H9 (cell line): ENCODE measurements around the gene TBCC. TPM values are rescaled to one million over a fixed set of nuclear protein-coding genes. Genes with fewer than 3 reads are reported as not detected.

Experiments
- DNase-seq: peaks from one replicate; pipeline ENCODE4 v3.0.0-alpha.2; 2017
- H2AFZ ChIP-seq: one replicate; pipeline ENCODE4 v1.6.1; 2013; ENCODE audit warnings: mild to moderate bottlenecking, low read length, control low read depth, moderate library complexity
- H2AK5ac ChIP-seq: 2 replicates; pipeline ENCODE4 v1.6.1; 2013; ENCODE audit warnings: low read length, control low read depth, mixed read lengths; ENCODE audit not compliant: insufficient read length
- H2BK120ac ChIP-seq: one replicate; pipeline ENCODE4 v1.6.1; 2013; ENCODE audit warnings: low read depth, mild to moderate bottlenecking, low read length, control low read depth, inconsistent platforms; ENCODE audit not compliant: poor library complexity, severe bottlenecking
- H2BK12ac ChIP-seq: 2 replicates; pipeline ENCODE4 v1.6.1; 2013; ENCODE audit warnings: low read length, control low read depth, mixed read lengths, low read depth; ENCODE audit not compliant: insufficient read length
- H2BK15ac ChIP-seq: 2 replicates; pipeline ENCODE4 v1.6.1; 2013; ENCODE audit warnings: low read depth, low read length, control low read depth
- H2BK20ac ChIP-seq: one replicate; pipeline ENCODE4 v1.6.1; 2013; ENCODE audit warnings: low read depth, mild to moderate bottlenecking, low read length, control low read depth, inconsistent platforms; ENCODE audit not compliant: poor library complexity, severe bottlenecking
- H2BK5ac ChIP-seq: 2 replicates; pipeline ENCODE4 v1.6.1; 2013; ENCODE audit warnings: low read length, control low read depth, mixed read lengths; ENCODE audit not compliant: insufficient read length
- H3K14ac ChIP-seq: 2 replicates; pipeline ENCODE4 v1.6.1; 2013; ENCODE audit warnings: low read length, control low read depth; ENCODE audit not compliant: insufficient read depth
- H3K18ac ChIP-seq: 2 replicates; pipeline ENCODE4 v1.6.1; 2013; ENCODE audit warnings: low read depth, mild to moderate bottlenecking, mixed read lengths, low read length, control low read depth; ENCODE audit not compliant: insufficient read length
- H3K23ac ChIP-seq: 2 replicates; pipeline ENCODE4 v1.6.1; 2013; ENCODE audit warnings: low read length, control low read depth, mixed read lengths, low read depth; ENCODE audit not compliant: insufficient read length
- H3K23me2 ChIP-seq: 2 replicates; pipeline ENCODE4 v1.6.1; 2013; ENCODE audit warnings: low read depth, mild to moderate bottlenecking, mixed read lengths, low read length, control low read depth; ENCODE audit not compliant: insufficient read length, poor library complexity, severe bottlenecking
- H3K27ac ChIP-seq: 2 replicates; pipeline ENCODE4 v1.5.1; 2013; ENCODE audit warnings: low read length, control low read depth, mixed read lengths, low read depth; ENCODE audit not compliant: insufficient read length
- H3K27me3 ChIP-seq: 2 replicates; pipeline ENCODE4 v1.6.1; 2013; ENCODE audit warnings: low read length, control low read depth, inconsistent platforms; ENCODE audit not compliant: insufficient read depth
- H3K4ac ChIP-seq: 2 replicates; pipeline ENCODE4 v1.6.1; 2013; ENCODE audit warnings: low read depth, mild to moderate bottlenecking, control low read depth, inconsistent platforms, low read length, moderate library complexity
- H3K4me1 ChIP-seq: 2 replicates; pipeline ENCODE4 v1.6.1; 2013; ENCODE audit warnings: low read length, control low read depth, inconsistent platforms; ENCODE audit not compliant: insufficient read depth
- H3K4me2 ChIP-seq: 2 replicates; pipeline ENCODE4 v1.6.1; 2013; ENCODE audit warnings: low read length, control low read depth, mixed read lengths; ENCODE audit not compliant: insufficient read length, insufficient read depth
- H3K56ac ChIP-seq: 2 replicates; pipeline ENCODE4 v1.6.1; 2013; ENCODE audit warnings: low read depth, mild to moderate bottlenecking, mixed read lengths, low read length, control low read depth; ENCODE audit not compliant: insufficient read length
- H3K79me1 ChIP-seq: 2 replicates; pipeline ENCODE4 v1.6.1; 2013; ENCODE audit warnings: low read depth, mild to moderate bottlenecking, moderate library complexity, low read length, control low read depth, inconsistent platforms; ENCODE audit not compliant: insufficient read depth, poor library complexity, severe bottlenecking
- H3K79me2 ChIP-seq: 2 replicates; pipeline ENCODE4 v1.6.1; 2013; ENCODE audit warnings: low read length, control low read depth, inconsistent platforms; ENCODE audit not compliant: insufficient read depth
- H3K9ac ChIP-seq: 2 replicates; pipeline ENCODE4 v1.6.1; 2013; ENCODE audit warnings: low read length, control low read depth, mixed read lengths; ENCODE audit not compliant: insufficient read length; ENCODE audit errors: extremely low read depth
- H3K9me3 ChIP-seq: one replicate; pipeline ENCODE4 v1.6.1; 2013; ENCODE audit warnings: low read depth, low read length, inconsistent platforms; ENCODE audit not compliant: control insufficient read depth
- H3T11ph ChIP-seq: one replicate; pipeline ENCODE4 v1.6.1; 2013; ENCODE audit warnings: mild to moderate bottlenecking, low read length, control low read depth, inconsistent platforms
- H4K20me1 ChIP-seq: one replicate; pipeline ENCODE4 v1.6.1; 2013; ENCODE audit not compliant: control insufficient read depth, insufficient read length, insufficient read depth
- H4K5ac ChIP-seq: 2 replicates; pipeline ENCODE4 v1.6.1; 2013; ENCODE audit warnings: low read depth, mild to moderate bottlenecking, mixed read lengths, low read length, control low read depth; ENCODE audit not compliant: insufficient read length
- H4K8ac ChIP-seq: replicated peaks from 2 replicates; pipeline ENCODE4 v1.6.1; 2013; ENCODE audit warnings: low read length, control low read depth, mixed read lengths, low read depth; ENCODE audit not compliant: insufficient read length
- H4K91ac ChIP-seq: 2 replicates; pipeline ENCODE4 v1.6.1; 2013; ENCODE audit warnings: low read depth, mild to moderate bottlenecking, moderate library complexity, mixed read lengths, low read length, control low read depth; ENCODE audit not compliant: insufficient read length
- H3K27ac Mint-ChIP-seq, 3 experiments: 2 replicates in 2 of 3; 3 replicates in 1 of 3; pipeline ENCODE4 v1.8.0; 2020 to 2021; ENCODE audit warnings: mixed read lengths in 3 of 3, mild to moderate bottlenecking in 1 of 3, moderate library complexity in 1 of 3
- H3K27me3 Mint-ChIP-seq: 2 replicates; pipeline ENCODE4 v1.8.0; 2021; ENCODE audit warnings: low read depth, mild to moderate bottlenecking, moderate library complexity, mixed read lengths
- H3K36me3 Mint-ChIP-seq, 3 experiments: 2 replicates in 2 of 3; 3 replicates in 1 of 3; pipeline ENCODE4 v1.8.0; 2020 to 2021; ENCODE audit warnings: low read depth in 3 of 3, mixed read lengths in 3 of 3; ENCODE audit not compliant: insufficient read depth in 1 of 3
- H3K4me1 Mint-ChIP-seq, 2 experiments: 2 replicates each; pipeline ENCODE4 v1.8.0; 2020; ENCODE audit warnings: mixed read lengths in 2 of 2
- H3K4me3 Mint-ChIP-seq, 2 experiments: 2 replicates in 1 of 2; 3 replicates in 1 of 2; pipeline ENCODE4 v1.8.0; 2020 to 2021; ENCODE audit warnings: mild to moderate bottlenecking in 2 of 2, mixed read lengths in 2 of 2, moderate library complexity in 1 of 2
- H3K9me3 Mint-ChIP-seq, 2 experiments: 2 replicates in 1 of 2; 3 replicates in 1 of 2; pipeline ENCODE4 v1.8.0; 2020; ENCODE audit warnings: mild to moderate bottlenecking in 2 of 2, mixed read lengths in 2 of 2, moderate library complexity in 1 of 2
- whole genome bisulfite sequencing: extraction: QIAGEN DNeasy Blood & Tissue Kit; methylation state at CpG from one replicate; pipeline ENCODE4 v1.1.7; 2013; ENCODE audit warnings: missing lambda C conversion rate, low lambda C conversion rate, mixed read lengths; ENCODE audit not compliant: insufficient read length; ENCODE audit errors: extremely low coverage; 5-methylcytosine and 5-hydroxymethylcytosine counted together
- total RNA-seq: library from RNA; stranded (reverse); gene quantifications from 2 replicates; pipeline ENCODE4 v1.2.1, GENCODE V29; 2021
- TF ChIP-seq, protein P1 (sequence below): fragments of 200-600 bp; sonication (generic); conservative IDR thresholded peaks from 3 replicates; pipeline ENCODE4 v1.8.0; 2021; ENCODE audit warnings: antibody characterized with exemption, mild to moderate bottlenecking

TBCC gene
- total RNA-seq, 1 experiment from 2014 or later = 25.6 TPM

DNA sequence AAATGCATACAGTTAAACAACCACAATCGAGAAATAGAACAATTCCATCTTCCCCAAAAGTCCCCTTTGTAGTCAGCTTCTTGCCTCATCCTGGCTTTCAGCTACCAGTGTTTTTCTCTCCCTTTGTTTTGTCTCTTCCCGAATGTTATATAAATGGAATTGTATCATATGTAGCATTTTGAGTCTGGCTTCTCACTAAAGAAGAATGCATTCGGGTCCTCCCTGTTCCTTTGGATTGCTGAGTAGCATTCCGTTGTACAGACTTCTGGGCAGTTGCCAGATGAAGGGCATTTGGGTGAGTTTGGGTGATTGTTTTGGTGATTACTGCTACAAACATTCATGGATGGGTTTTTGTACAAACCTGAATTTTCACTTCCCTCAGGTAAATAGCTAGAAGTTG, 51.3 kb downstream of the TBCC start:
- Mint-ChIP-seq H3K27ac (no peak overlapping the region), H3K9me3 (no peaks in the 10 kb centered on the region), H3K36me3 (peaks cover 9 to 37% (median 20%) of the 10 kb centered on the region in 3 experiments; a peak in 6 of 7 replicates), H3K4me3 (no peak overlapping the region), H3K4me1 (no peaks in the 10 kb centered on the region; a peak in 1 of 4 replicates), H3K27me3 (no peaks in the 10 kb centered on the region)
- H3K27ac ChIP-seq = no peak overlapping the region
- no peak overlapping the region for H3K23ac ChIP-seq
- no peaks in the 10 kb centered on the region for H3K79me1 ChIP-seq
- H3K18ac ChIP-seq = no peak overlapping the region
- H3K79me2 ChIP-seq = no peaks in the 10 kb centered on the region
- no peak overlapping the region for H2BK12ac ChIP-seq
- no peak overlapping the region for H3K4me2 ChIP-seq
- H3K9me3 ChIP-seq = no peaks in the 10 kb centered on the region
- no peak for DNase-seq
- no peaks in the 10 kb centered on the region for H4K20me1 ChIP-seq
- no peak overlapping the region for H4K91ac ChIP-seq
- no peaks in the 10 kb centered on the region for H3K4me1 ChIP-seq
- H3K9ac ChIP-seq = no peak overlapping the region
- H2BK120ac ChIP-seq = no peak overlapping the region
- H3K4ac ChIP-seq = no peak overlapping the region
- H4K5ac ChIP-seq = no peak overlapping the region
- no peak overlapping the region for H2BK5ac ChIP-seq
- H3K56ac ChIP-seq = no peak overlapping the region
- no peak overlapping the region for H3K14ac ChIP-seq
- no peaks in the 10 kb centered on the region for H3K23me2 ChIP-seq
- TF ChIP-seq, protein P1, sequence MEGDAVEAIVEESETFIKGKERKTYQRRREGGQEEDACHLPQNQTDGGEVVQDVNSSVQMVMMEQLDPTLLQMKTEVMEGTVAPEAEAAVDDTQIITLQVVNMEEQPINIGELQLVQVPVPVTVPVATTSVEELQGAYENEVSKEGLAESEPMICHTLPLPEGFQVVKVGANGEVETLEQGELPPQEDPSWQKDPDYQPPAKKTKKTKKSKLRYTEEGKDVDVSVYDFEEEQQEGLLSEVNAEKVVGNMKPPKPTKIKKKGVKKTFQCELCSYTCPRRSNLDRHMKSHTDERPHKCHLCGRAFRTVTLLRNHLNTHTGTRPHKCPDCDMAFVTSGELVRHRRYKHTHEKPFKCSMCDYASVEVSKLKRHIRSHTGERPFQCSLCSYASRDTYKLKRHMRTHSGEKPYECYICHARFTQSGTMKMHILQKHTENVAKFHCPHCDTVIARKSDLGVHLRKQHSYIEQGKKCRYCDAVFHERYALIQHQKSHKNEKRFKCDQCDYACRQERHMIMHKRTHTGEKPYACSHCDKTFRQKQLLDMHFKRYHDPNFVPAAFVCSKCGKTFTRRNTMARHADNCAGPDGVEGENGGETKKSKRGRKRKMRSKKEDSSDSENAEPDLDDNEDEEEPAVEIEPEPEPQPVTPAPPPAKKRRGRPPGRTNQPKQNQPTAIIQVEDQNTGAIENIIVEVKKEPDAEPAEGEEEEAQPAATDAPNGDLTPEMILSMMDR = no peak
- no peak overlapping the region for H2AFZ ChIP-seq
- no peaks in the 10 kb centered on the region for H3K27me3 ChIP-seq
- no peak overlapping the region for H3T11ph ChIP-seq
- H2BK20ac ChIP-seq = no peak overlapping the region
- no peak overlapping the region for H2BK15ac ChIP-seq
- no peak overlapping the region for H2AK5ac ChIP-seq
- H4K8ac ChIP-seq = no peak overlapping the region
- WGBS = no CpG with 5 or more reads among the region's 4 CpGs

Other genes starting within 250 kb of the TBCC start
- 16.1 and 18.7 TPM in 2 replicates for gene UBR2, start 182.1 kb downstream of the TBCC start, total RNA-seq
- 0.31 and 0.39 TPM in 2 replicates for gene PRPH2, start 23.5 kb downstream of the TBCC start, total RNA-seq
- 9.7 and 9.8 TPM in 2 replicates for gene BICRAL, start 35.9 kb upstream of the TBCC start, total RNA-seq
- 126 and 130 TPM in 2 replicates for gene RPL7L1, start 133.5 kb upstream of the TBCC start, total RNA-seq
- not detected in 2 replicates for gene PTCRA, start 169.9 kb upstream of the TBCC start, total RNA-seq
- 56.0 and 59.9 TPM in 2 replicates for gene CNPY3, start 183.4 kb upstream of the TBCC start, total RNA-seq
- gene GNMT, start 214.7 kb upstream of the TBCC start, total RNA-seq = 1.1 TPM in 2 replicates
- 15.5 and 15.6 TPM in 2 replicates for gene PEX6, start 233.1 kb upstream of the TBCC start, total RNA-seq
- 53.5 and 57.7 TPM in 2 replicates for gene PPP2R5D, start 238.5 kb upstream of the TBCC start, total RNA-seq